BJ (cell line): ENCODE data around the gene PCDH9. TPM values are rescaled to one million over a fixed set of nuclear protein-coding genes. Genes with fewer than 3 reads are reported as not detected.

ENCODE experiments used
- CTCF ChIA-PET: fragments of 350-600 bp; formaldehyde crosslinking; extraction: SDS; loops from one replicate; lab custom pipeline; 2021; ENCODE audit warnings: antibody characterized with exemption, inconsistent platforms; lab: Yijun Ruan, JAX
- POLR2A ChIA-PET: fragments of 300-600 bp; sonication (Branson Sonifier 250); formaldehyde crosslinking; extraction: SDS; loops from one replicate; lab custom pipeline; 2021; ENCODE audit warnings: antibody characterized with exemption; lab: Charles Lee
- DNase-seq: peaks from one replicate; pipeline ENCODE4 v3.0.0-alpha.2; 2011; ENCODE audit warnings: low read depth
- H3K27me3 ChIP-seq: 2 replicates; pipeline ENCODE4 v1.6.0; 2011; ENCODE audit warnings: low read length; ENCODE audit not compliant: control insufficient read depth, insufficient read depth
- H3K36me3 ChIP-seq: 2 replicates; pipeline ENCODE4 v1.5.1; 2011; ENCODE audit warnings: low read length; ENCODE audit not compliant: control insufficient read depth, insufficient read depth
- H3K4me3 ChIP-seq: 2 replicates; pipeline ENCODE4 v1.5.1; 2011; ENCODE audit warnings: low read depth, mild to moderate bottlenecking, control low read depth, low read length
- CTCF ChIP-seq: IDR thresholded peaks from 2 replicates; pipeline ENCODE4 v1.5.1; 2011; ENCODE audit warnings: low read depth, mild to moderate bottlenecking, control low read depth, inconsistent platforms, low read length, moderate library complexity; ENCODE audit not compliant: insufficient read depth
- polyA plus RNA-seq: library from polyadenylated mRNA; depleted of rRNA; stranded (reverse); fragments of >200 nt; gene quantifications from 2 replicates; pipeline ENCODE4 v1.2.3, GENCODE V29; 2011

The PCDH9 gene
- polyA plus RNA-seq, 1 experiment: 2.3 TPM

DNA sequence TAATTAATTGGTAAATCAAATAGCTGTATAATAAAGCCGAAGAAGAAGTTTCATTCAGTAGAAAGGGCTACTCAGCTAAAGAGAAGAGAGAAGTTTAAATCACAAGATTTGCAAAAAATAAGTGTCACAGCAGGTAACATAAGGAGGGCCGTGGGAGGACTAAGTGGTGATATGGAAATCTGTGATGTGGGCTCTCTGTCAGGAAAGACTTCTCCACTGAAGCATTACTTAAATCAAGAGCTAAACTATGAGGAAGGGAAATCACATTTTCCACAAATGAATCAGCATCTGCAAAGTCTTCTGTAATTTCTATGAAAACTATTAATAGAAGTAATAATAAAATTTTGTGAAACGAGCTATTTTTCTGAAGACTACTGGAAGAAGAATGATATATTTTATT lies 153.8 kb downstream of the PCDH9 start:
- Histone ChIP-seq H3K4me3 (no peak overlapping the region), H3K27me3 (no peaks in the 10 kb centered on the region), H3K36me3 (no peaks in the 10 kb centered on the region)
- POLR2A ChIA-PET: no interaction called here
- peak; percentile 4 for DNase-seq
- CTCF ChIA-PET: no interaction called here
- TF ChIP-seq CTCF: no peak

DNA sequence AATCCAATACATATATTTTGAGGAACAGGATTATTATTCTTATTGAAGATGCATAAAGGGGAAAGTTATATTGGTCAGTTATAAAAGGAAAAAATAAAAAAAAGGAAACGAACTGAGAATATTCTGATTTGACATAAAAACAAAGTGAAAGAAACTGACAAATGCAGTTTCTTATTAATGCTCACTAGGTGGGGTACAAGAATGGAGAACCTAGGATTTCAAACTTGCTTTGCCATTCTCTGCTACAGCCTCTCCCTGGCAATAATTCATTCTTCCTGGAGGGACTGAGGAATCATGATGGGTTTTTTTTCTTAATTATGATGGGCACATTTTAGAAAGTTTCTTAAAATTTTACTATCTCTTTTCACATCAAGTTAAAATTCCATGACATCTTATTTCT lies 154.9 kb downstream of the PCDH9 start:
- no peak overlapping the region for H3K4me3 ChIP-seq
- no peak for TF ChIP-seq CTCF
- CTCF ChIA-PET: no interaction called here
- no peaks in the 10 kb centered on the region for H3K27me3 ChIP-seq
- H3K36me3 ChIP-seq: no peaks in the 10 kb centered on the region
- DNase-seq: no peak
- POLR2A ChIA-PET: no interaction called here

GRCh38 chr13:67071918-67072598 lies 158.1 kb downstream of the PCDH9 start:
- ChIA-PET POLR2A (no interaction called here), CTCF (no interaction called here)
- H3K36me3 ChIP-seq: no peaks in the 10 kb centered on the region
- H3K4me3 ChIP-seq: no peak overlapping the region
- no peak for DNase-seq
- TF ChIP-seq CTCF: no peak
- H3K27me3 ChIP-seq: no peaks in the 10 kb centered on the region

DNA sequence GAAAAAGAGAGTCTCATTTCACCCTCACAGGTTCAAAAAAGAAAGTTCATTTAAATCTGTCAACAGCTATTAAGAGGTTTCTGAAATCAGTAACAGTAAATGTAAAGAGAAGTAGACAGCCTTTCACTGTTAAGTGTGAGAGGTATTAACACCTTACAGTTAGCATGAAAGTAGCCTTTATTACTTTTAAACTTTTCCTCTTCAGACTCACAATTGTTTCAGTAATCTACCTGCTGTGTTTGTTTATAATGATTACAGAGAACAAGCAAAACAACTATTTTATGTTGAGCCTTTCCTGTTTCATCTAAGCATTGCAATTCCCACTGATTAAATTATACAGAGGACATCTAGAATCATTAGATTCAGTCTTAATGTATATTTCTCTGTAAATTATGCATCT lies 159.8 kb downstream of the PCDH9 start:
- TF ChIP-seq CTCF: no peak
- no peaks in the 10 kb centered on the region for H3K27me3 ChIP-seq
- DNase-seq: no peak
- H3K36me3 ChIP-seq: no peaks in the 10 kb centered on the region
- no peak overlapping the region for H3K4me3 ChIP-seq
- POLR2A ChIA-PET: no interaction called here
- CTCF ChIA-PET: no interaction called here

DNA sequence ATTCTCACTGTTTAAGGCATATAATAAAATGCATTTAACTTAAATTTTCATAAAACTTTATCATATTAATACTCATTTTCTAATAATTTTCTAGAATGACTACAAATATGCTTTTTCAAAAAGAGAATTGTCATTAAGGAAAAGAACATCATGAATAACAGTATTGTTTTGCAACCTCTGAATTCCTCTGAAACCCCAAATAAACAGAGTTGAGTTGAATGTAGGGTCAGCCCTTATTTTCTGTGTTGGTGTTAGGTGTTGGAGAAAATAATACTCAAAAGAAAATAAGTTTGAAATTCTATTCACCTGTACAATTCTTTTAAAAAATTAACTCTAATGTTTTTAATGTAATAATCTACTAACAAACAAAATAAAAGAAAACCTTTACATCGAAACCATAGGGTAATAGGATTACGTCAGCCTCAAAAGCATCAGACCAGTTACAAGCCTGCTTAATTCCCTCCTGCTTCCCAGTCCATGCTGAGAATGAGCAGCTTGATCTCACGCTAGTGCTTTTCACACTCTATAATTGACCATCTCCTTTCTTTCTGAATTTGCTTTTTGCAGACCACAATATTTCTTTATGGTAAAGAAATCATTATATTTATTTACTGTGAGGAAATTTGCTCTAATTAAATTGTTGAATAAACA lies 160.9 kb downstream of the PCDH9 start:
- no peaks in the 10 kb centered on the region for H3K36me3 ChIP-seq
- CTCF ChIA-PET: no interaction called here
- DNase-seq: no peak
- no peak for TF ChIP-seq CTCF
- no peak overlapping the region for H3K4me3 ChIP-seq
- H3K27me3 ChIP-seq: no peaks in the 10 kb centered on the region
- POLR2A ChIA-PET: no interaction called here
